ENCODE data around the gene MPP3.

- TF ChIP-seq EP300 (IDR thresholded peaks at IDR 0.05), result peak in 1 of 4 donors; percentile 16
- TF ChIP-seq POLR2A (IDR thresholded peaks at IDR 0.05), result no peak
- TF ChIP-seq CTCF (IDR thresholded peaks at IDR 0.05), result no peak
- TF ChIP-seq POLR2AphosphoS5 (IDR thresholded peaks at IDR 0.05), result no peak
Measured at GRCh38 chr17:43860927-43861622, 28.1 kb upstream of the MPP3 start.

Measured in upper lobe of left lung (tissue), 4 donors.